KG1 (cell line): ENCODE measurements around the gene VLDLR.

Experiments
- DNase-seq: peaks from one replicate; lab custom pipeline; 2025; lab: John Stamatoyannopoulos, UW

VLDLR gene

GRCh38 chr9:2621722-2622460, at the start of gene VLDLR:
Gene VLDLR, plus strand, starts transcription at chr9:2621787. Its CDS starts 403 bp downstream, at chr9:2622190.
- DNase-seq = peak; percentile 19

GRCh38 chr9:2574203-2574602, 47.4 kb upstream of the VLDLR start:
- no peak for DNase-seq

GRCh38 chr9:2576631-2577030, 45.0 kb upstream of the VLDLR start:
- no peak for DNase-seq

GRCh38 chr9:2583308-2584013, 38.1 kb upstream of the VLDLR start:
- no peak for DNase-seq

- no peak for DNase-seq
Observed at GRCh38 chr9:2591967-2592366, 29.6 kb upstream of the VLDLR start.

- DNase-seq = no peak
Observed at GRCh38 chr9:2593744-2594143, 27.8 kb upstream of the VLDLR start.

GRCh38 chr9:2595973-2596372, 25.6 kb upstream of the VLDLR start:
- DNase-seq = no peak

GRCh38 chr9:2597483-2597882, 24.1 kb upstream of the VLDLR start:
- no peak for DNase-seq

GRCh38 chr9:2599896-2600295, 21.7 kb upstream of the VLDLR start:
- no peak for DNase-seq

GRCh38 chr9:2600307-2600706, 21.3 kb upstream of the VLDLR start:
- no peak for DNase-seq

GRCh38 chr9:2601785-2602378, 19.7 kb upstream of the VLDLR start:
- no peak for DNase-seq

GRCh38 chr9:2602704-2603116, 18.9 kb upstream of the VLDLR start:
- DNase-seq = no peak

GRCh38 chr9:2603621-2604020, 18.0 kb upstream of the VLDLR start:
- no peak for DNase-seq

- DNase-seq = no peak
Observed at GRCh38 chr9:2605246-2605645, 16.3 kb upstream of the VLDLR start.

- no peak for DNase-seq
Observed at GRCh38 chr9:2608276-2608675, 13.3 kb upstream of the VLDLR start.

GRCh38 chr9:2610985-2611384, 10.6 kb upstream of the VLDLR start:
- DNase-seq = no peak

- DNase-seq = no peak
Observed at GRCh38 chr9:2611961-2612360, 9.6 kb upstream of the VLDLR start.

- no peak for DNase-seq
Observed at GRCh38 chr9:2613730-2614271, 7.8 kb upstream of the VLDLR start.

- DNase-seq = no peak
Observed at GRCh38 chr9:2615497-2615896, 6.1 kb upstream of the VLDLR start.

- DNase-seq = no peak
Observed at GRCh38 chr9:2616692-2617377, 4.8 kb upstream of the VLDLR start.

GRCh38 chr9:2618289-2618688, 3.3 kb upstream of the VLDLR start:
- no peak for DNase-seq
